Prostate gland (tissue), 2 donors: ENCODE data around the gene LAMA3.

Experiments
- CTCF ChIP-seq, 4 experiments: fragments of 200-600 bp in 2 of 4; fragments of 450-650 bp in 2 of 4; sonication (generic) in 2 of 4; IDR thresholded peaks; 1 replicate in 3 of 4; 2 replicates in 1 of 4; pipeline ENCODE4 v1.5.1; 2016 to 2019; ENCODE audit warnings: antibody characterized with exemption in 4 of 4, mild to moderate bottlenecking in 2 of 4, moderate library complexity in 2 of 4
- POLR2A ChIP-seq: fragments of 450-650 bp; IDR thresholded peaks from one replicate; pipeline ENCODE4 v1.6.1; 2016; ENCODE audit warnings: antibody characterized with exemption, mild to moderate bottlenecking
- POLR2AphosphoS5 ChIP-seq: sonication (generic); formaldehyde crosslinking; IDR thresholded peaks from one replicate; pipeline ENCODE4 v1.6.1; 2017; ENCODE audit warnings: antibody characterized with exemption

GRCh38 chr18:23682045-23682444 lies 7.2 kb upstream of the LAMA3 start:
- no peak for TF ChIP-seq POLR2AphosphoS5
- TF ChIP-seq CTCF (IDR thresholded peaks at IDR 0.05), result no peak
- no peak for TF ChIP-seq POLR2A
